GM23338 (cell line): Measurements from ENCODE around the gene TSEN2. TPM values are rescaled to one million over a fixed set of nuclear protein-coding genes. Genes with fewer than 3 reads are reported as not detected.

Source experiments
- ATAC-seq: fragments of 200-7000 bp; cut with Tn5 transposase; 3 replicates; pipeline ENCODE4 v1.9.1; 2020
- DNase-seq: peaks from one replicate; pipeline ENCODE4 v3.0.0-alpha.2; 2015; ENCODE audit warnings: low spot score
- H2AFZ ChIP-seq: fragments of 200-600 bp; sonication (generic); 2 replicates; pipeline ENCODE4 v1.8.0; 2016; ENCODE audit warnings: antibody characterized with exemption, mild to moderate bottlenecking, moderate library complexity
- H3F3A ChIP-seq: fragments of 200-600 bp; sonication (generic); replicated peaks from 2 replicates; pipeline ENCODE4 v1.8.0; 2017; ENCODE audit warnings: antibody characterized with exemption, mixed run types, low read depth
- H3K27ac ChIP-seq: fragments of 200-600 bp; sonication (generic); 2 replicates; pipeline ENCODE4 v1.6.1; 2016; ENCODE audit warnings: low read depth
- H3K27me3 ChIP-seq: fragments of 200-600 bp; sonication (generic); 2 replicates; pipeline ENCODE4 v1.8.0; 2016; ENCODE audit warnings: mild to moderate bottlenecking, mixed run types, moderate library complexity; ENCODE audit not compliant: insufficient read depth
- H3K36me3 ChIP-seq: fragments of 200-600 bp; sonication (generic); 2 replicates; pipeline ENCODE4 v1.8.0; 2016; ENCODE audit warnings: mild to moderate bottlenecking; ENCODE audit not compliant: insufficient read depth
- H3K4me1 ChIP-seq: fragments of 200-600 bp; sonication (generic); 2 replicates; pipeline ENCODE4 v1.8.0; 2016; ENCODE audit warnings: mild to moderate bottlenecking, moderate library complexity; ENCODE audit not compliant: insufficient read depth
- H3K4me2 ChIP-seq: fragments of 200-600 bp; sonication (generic); 2 replicates; pipeline ENCODE4 v1.7.1; 2017; ENCODE audit warnings: mixed run types
- H3K4me3 ChIP-seq: fragments of 200-600 bp; sonication (generic); 2 replicates; pipeline ENCODE4 v1.6.1; 2016; ENCODE audit warnings: mixed run types
- H3K79me2 ChIP-seq: fragments of 200-600 bp; sonication (generic); replicated peaks from 2 replicates; pipeline ENCODE4 v1.8.0; 2017; ENCODE audit warnings: mild to moderate bottlenecking; ENCODE audit not compliant: insufficient read depth
- H3K9me2 ChIP-seq: fragments of 200-600 bp; sonication (generic); 2 replicates; pipeline ENCODE4 v1.8.0; 2017; ENCODE audit not compliant: insufficient read depth
- H4K20me1 ChIP-seq: fragments of 200-600 bp; sonication (generic); replicated peaks from 2 replicates; pipeline ENCODE4 v1.8.0; 2017; ENCODE audit warnings: mild to moderate bottlenecking; ENCODE audit not compliant: insufficient read depth
- H3K27ac Mint-ChIP-seq: 2 replicates; pipeline ENCODE4 v1.8.0; 2020; ENCODE audit warnings: inconsistent platforms, mild to moderate bottlenecking, moderate library complexity, mixed read lengths
- H3K27me3 Mint-ChIP-seq: 3 replicates; pipeline ENCODE4 v1.8.0; 2022; ENCODE audit warnings: low read depth, mild to moderate bottlenecking, moderate library complexity, mixed read lengths, inconsistent platforms; ENCODE audit not compliant: insufficient read depth, poor library complexity
- H3K36me3 Mint-ChIP-seq: 3 replicates; pipeline ENCODE4 v1.8.0; 2021; ENCODE audit warnings: low read depth, mild to moderate bottlenecking, inconsistent platforms, moderate library complexity, mixed read lengths
- H3K4me1 Mint-ChIP-seq: 3 replicates; pipeline ENCODE4 v1.8.0; 2020; ENCODE audit warnings: mild to moderate bottlenecking, inconsistent platforms, mixed read lengths
- H3K4me3 Mint-ChIP-seq: 3 replicates; pipeline ENCODE4 v1.8.0; 2021; ENCODE audit warnings: moderate library complexity, mild to moderate bottlenecking, inconsistent platforms, mixed read lengths
- H3K9me3 Mint-ChIP-seq: 3 replicates; pipeline ENCODE4 v1.8.0; 2020; ENCODE audit warnings: moderate library complexity, mild to moderate bottlenecking, inconsistent platforms, mixed read lengths
- CREB1 ChIP-seq: fragments of 250-450 bp; sonication (Bioruptor Pico); IDR thresholded peaks from 2 replicates; pipeline ENCODE4 v1.5.0; 2020; ENCODE audit warnings: low read depth, mild to moderate bottlenecking, moderate library complexity
- CTCF ChIP-seq, 2 experiments: fragments of 200-600 bp in 1 of 2; sonication (generic) in 1 of 2; conservative IDR thresholded peaks; 2 replicates each; pipeline versions ENCODE4 v1.5.1 to v1.6.1; 2016 to 2017; ENCODE audit warnings: antibody characterized with exemption in 2 of 2, low read depth in 2 of 2, mild to moderate bottlenecking in 2 of 2, moderate library complexity in 1 of 2
- ETS1 ChIP-seq: IDR thresholded peaks from 2 replicates; pipeline ENCODE4 v1.6.1; 2016; ENCODE audit warnings: antibody characterized with exemption
- EZH2 ChIP-seq: fragments of 200-600 bp; sonication (generic); IDR thresholded peaks from one replicate; pipeline ENCODE4 v1.8.0; 2017; ENCODE audit warnings: antibody characterized with exemption, mild to moderate bottlenecking, low read depth; ENCODE audit not compliant: unreplicated experiment
- EZH2phosphoT487 ChIP-seq: fragments of 200-600 bp; sonication (generic); IDR thresholded peaks from one replicate; pipeline ENCODE4 v1.8.1; 2018; ENCODE audit warnings: antibody characterized with exemption; ENCODE audit not compliant: unreplicated experiment
- JUNB ChIP-seq: IDR thresholded peaks from one replicate; pipeline ENCODE4 v1.6.1; 2016; ENCODE audit warnings: antibody characterized with exemption; ENCODE audit not compliant: unreplicated experiment
- NANOG ChIP-seq: IDR thresholded peaks from 2 replicates; pipeline ENCODE4 v1.6.1; 2016; ENCODE audit warnings: antibody characterized with exemption, borderline replicate concordance
- POLR2AphosphoS5 ChIP-seq: IDR thresholded peaks from 2 replicates; pipeline ENCODE4 v1.6.1; 2016; ENCODE audit warnings: antibody characterized with exemption, low read depth
- STAT1 ChIP-seq: IDR thresholded peaks from one replicate; pipeline ENCODE4 v1.6.1; 2016; ENCODE audit warnings: antibody characterized with exemption; ENCODE audit not compliant: unreplicated experiment
- ZNF114 ChIP-seq: fragments of 250-450 bp; sonication (Bioruptor Pico); IDR thresholded peaks from 2 replicates; pipeline ENCODE4 v1.5.0; 2020; ENCODE audit warnings: mild to moderate bottlenecking, moderate library complexity
- ZNF331 ChIP-seq: fragments of 250-450 bp; sonication (Bioruptor Pico); IDR thresholded peaks from 2 replicates; pipeline ENCODE4 v1.5.0; 2020; ENCODE audit warnings: low read depth, mild to moderate bottlenecking, moderate library complexity
- polyA plus RNA-seq: library from polyadenylated mRNA; unstranded; fragments of >200 nt; fragmentation: Nextera tagmentation; extraction: Ambion mirVana; gene quantifications from 2 replicates; pipeline ENCODE4 v1.2.1, GENCODE V29; 2016
- total RNA-seq: library from RNA; depleted of rRNA; stranded (reverse); fragments of >200 nt; shearing (Covaris generic); gene quantifications from 2 replicates; pipeline ENCODE4 v1.2.3, GENCODE V29; 2014
- TF ChIP-seq, protein P1 (sequence below): IDR thresholded peaks from one replicate; pipeline ENCODE4 v1.6.1; 2018; ENCODE audit warnings: antibody characterized with exemption; ENCODE audit not compliant: unreplicated experiment

The TSEN2 gene
- total and polyA plus RNA-seq, 2 experiments from 2014 or later, result 27.7 to 30.0 TPM

DNA sequence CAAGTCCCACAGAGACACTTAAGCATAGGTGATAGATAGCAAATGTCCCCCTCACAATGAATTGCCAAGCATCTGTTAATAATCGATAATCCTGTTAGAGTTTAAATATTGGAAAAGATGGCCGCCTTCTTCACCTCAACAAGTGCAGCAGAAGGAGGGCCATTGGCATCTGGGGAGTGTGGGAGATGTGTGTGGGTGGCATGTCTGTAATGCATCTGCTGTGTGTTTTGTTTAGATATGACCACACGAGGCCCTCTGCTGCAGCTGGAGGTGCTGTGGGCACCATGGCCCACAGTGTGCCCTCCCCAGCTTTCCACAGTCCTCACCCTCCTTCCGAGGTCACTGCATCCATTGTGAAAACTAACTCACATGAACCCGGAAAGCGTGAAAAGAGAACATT, 85.6 kb downstream of the TSEN2 start:
- Histone ChIP-seq H3K4me2 (no peak overlapping the region), H2AFZ (no peak overlapping the region), H3K27me3 (no peaks in the 10 kb centered on the region), H3K9me2 (no peaks in the 10 kb centered on the region), H3K79me2 (peaks cover 50% of the 10 kb centered on the region), H3F3A (0 out of 2 replicates have a peak, but pooled peaks cover 2% of the 10 kb centered on the region), H3K27ac (no peak overlapping the region), H4K20me1 (peaks cover 16% of the 10 kb centered on the region), H3K36me3 (peaks cover 32% of the 10 kb centered on the region), H3K4me3 (no peak overlapping the region), H3K4me1 (no peaks in the 10 kb centered on the region)
- no peak overlapping the region for H3K4me3 Mint-ChIP-seq
- no peaks in the 10 kb centered on the region for H3K9me3 Mint-ChIP-seq
- ATAC-seq, result no peak
- H3K27me3 Mint-ChIP-seq, result peaks cover 7% of the 10 kb centered on the region
- H3K27ac Mint-ChIP-seq, result no peak overlapping the region
- TF ChIP-seq CTCF (conservative IDR thresholded peaks at IDR 0.05; ENCODE audit: low read depth in 2 of 2), result no peak
- no peak for DNase-seq
- H3K36me3 Mint-ChIP-seq, result peaks cover 52% of the 10 kb centered on the region
- H3K4me1 Mint-ChIP-seq, result 0 out of 3 replicates have a peak, but pooled peaks cover 2% of the 10 kb centered on the region

DNA sequence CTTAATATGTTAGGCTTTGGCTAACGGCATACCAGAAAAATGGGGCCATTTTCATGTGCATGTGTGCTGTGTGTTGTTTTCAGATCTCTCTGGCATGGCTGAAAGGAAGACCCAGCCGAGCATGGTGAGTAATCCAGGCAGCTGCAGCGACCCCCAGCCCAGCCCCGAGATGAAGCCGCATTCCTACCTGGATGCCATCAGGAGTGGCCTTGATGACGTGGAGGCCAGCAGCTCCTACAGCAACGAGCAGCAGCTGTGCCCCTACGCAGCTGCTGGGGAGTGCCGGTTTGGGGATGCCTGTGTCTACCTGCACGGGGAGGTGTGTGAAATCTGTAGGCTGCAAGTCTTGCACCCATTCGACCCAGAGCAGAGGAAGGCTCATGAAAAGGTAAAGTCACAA, 87.7 kb downstream of the TSEN2 start:
- H4K20me1 ChIP-seq, result peaks cover 13% of the 10 kb centered on the region
- Mint-ChIP-seq H3K4me1 (no peaks in the 10 kb centered on the region), H3K4me3 (no peak overlapping the region), H3K9me3 (no peaks in the 10 kb centered on the region), H3K36me3 (peaks cover 68% of the 10 kb centered on the region), H3K27me3 (peaks cover 5% of the 10 kb centered on the region), H3K27ac (no peak overlapping the region)
- no peaks in the 10 kb centered on the region for H3K27me3 ChIP-seq
- H2AFZ ChIP-seq, result no peak overlapping the region
- H3K27ac ChIP-seq, result no peak overlapping the region
- H3K9me2 ChIP-seq, result no peaks in the 10 kb centered on the region
- DNase-seq, result no peak
- peaks cover 32% of the 10 kb centered on the region for H3K36me3 ChIP-seq
- H3F3A ChIP-seq, result 0 out of 2 replicates have a peak, but pooled peaks cover 2% of the 10 kb centered on the region
- H3K79me2 ChIP-seq, result peaks cover 29% of the 10 kb centered on the region
- H3K4me3 ChIP-seq, result no peak overlapping the region
- ATAC-seq, result no peak
- no peak overlapping the region for H3K4me2 ChIP-seq
- H3K4me1 ChIP-seq, result no peaks in the 10 kb centered on the region
- TF ChIP-seq CREB1 (no peak), ETS1 (no peak), NANOG (no peak), EZH2phosphoT487 (no peak), ZNF114 (no peak), JUNB (no peak), EZH2 (no peak), POLR2AphosphoS5 (no peak), CTCF (conservative IDR thresholded peaks at IDR 0.05; ENCODE audit: low read depth in 2 of 2) (no peak), STAT1 (no peak), ZNF331 (CRISPR knock-in tag) (no peak)
- TF ChIP-seq, protein P1, sequence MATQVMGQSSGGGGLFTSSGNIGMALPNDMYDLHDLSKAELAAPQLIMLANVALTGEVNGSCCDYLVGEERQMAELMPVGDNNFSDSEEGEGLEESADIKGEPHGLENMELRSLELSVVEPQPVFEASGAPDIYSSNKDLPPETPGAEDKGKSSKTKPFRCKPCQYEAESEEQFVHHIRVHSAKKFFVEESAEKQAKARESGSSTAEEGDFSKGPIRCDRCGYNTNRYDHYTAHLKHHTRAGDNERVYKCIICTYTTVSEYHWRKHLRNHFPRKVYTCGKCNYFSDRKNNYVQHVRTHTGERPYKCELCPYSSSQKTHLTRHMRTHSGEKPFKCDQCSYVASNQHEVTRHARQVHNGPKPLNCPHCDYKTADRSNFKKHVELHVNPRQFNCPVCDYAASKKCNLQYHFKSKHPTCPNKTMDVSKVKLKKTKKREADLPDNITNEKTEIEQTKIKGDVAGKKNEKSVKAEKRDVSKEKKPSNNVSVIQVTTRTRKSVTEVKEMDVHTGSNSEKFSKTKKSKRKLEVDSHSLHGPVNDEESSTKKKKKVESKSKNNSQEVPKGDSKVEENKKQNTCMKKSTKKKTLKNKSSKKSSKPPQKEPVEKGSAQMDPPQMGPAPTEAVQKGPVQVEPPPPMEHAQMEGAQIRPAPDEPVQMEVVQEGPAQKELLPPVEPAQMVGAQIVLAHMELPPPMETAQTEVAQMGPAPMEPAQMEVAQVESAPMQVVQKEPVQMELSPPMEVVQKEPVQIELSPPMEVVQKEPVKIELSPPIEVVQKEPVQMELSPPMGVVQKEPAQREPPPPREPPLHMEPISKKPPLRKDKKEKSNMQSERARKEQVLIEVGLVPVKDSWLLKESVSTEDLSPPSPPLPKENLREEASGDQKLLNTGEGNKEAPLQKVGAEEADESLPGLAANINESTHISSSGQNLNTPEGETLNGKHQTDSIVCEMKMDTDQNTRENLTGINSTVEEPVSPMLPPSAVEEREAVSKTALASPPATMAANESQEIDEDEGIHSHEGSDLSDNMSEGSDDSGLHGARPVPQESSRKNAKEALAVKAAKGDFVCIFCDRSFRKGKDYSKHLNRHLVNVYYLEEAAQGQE, result no peak
